Glomerular visceral epithelial cell (primary cell): ENCODE data around the gene PRIM2.
"Not testable (repeated sequence)": the region's sequence is repeated elsewhere in the genome, so short reads cannot be mapped to it uniquely, and the experiment has no call there.

ENCODE experiments used
- DNase-seq: peaks from one replicate; pipeline ENCODE4 v3.0.0-alpha.2; 2016; ENCODE audit errors: extremely low spot score

PRIM2 gene

GRCh38 chr6:57505251-57505650 is 187.8 kb downstream of the PRIM2 start:
- DNase-seq, result not testable (repeated sequence)

- DNase-seq, result not testable (repeated sequence)
Measured at GRCh38 chr6:57510390-57510789, 193.0 kb downstream of the PRIM2 start.

- not testable (repeated sequence) for DNase-seq
Measured at GRCh38 chr6:57515171-57515570, 197.7 kb downstream of the PRIM2 start.

- DNase-seq, result not testable (repeated sequence)
Measured at GRCh38 chr6:57515845-57516244, 198.4 kb downstream of the PRIM2 start.

- not testable (repeated sequence) for DNase-seq
Measured at GRCh38 chr6:57516776-57517175, 199.3 kb downstream of the PRIM2 start.

GRCh38 chr6:57519198-57519597 is 201.8 kb downstream of the PRIM2 start:
- not testable (repeated sequence) for DNase-seq

GRCh38 chr6:57521085-57521484 is 203.7 kb downstream of the PRIM2 start:
- not testable (repeated sequence) for DNase-seq

GRCh38 chr6:57523221-57523620 is 205.8 kb downstream of the PRIM2 start:
- not testable (repeated sequence) for DNase-seq

- not testable (repeated sequence) for DNase-seq
Measured at GRCh38 chr6:57529755-57530154, 212.3 kb downstream of the PRIM2 start.

GRCh38 chr6:57532660-57533059 is 215.2 kb downstream of the PRIM2 start:
- DNase-seq, result not testable (repeated sequence)

- DNase-seq, result peak; percentile 0
Measured at GRCh38 chr6:57535121-57535520, 217.7 kb downstream of the PRIM2 start.

GRCh38 chr6:57535994-57536393 is 218.6 kb downstream of the PRIM2 start:
- peak; percentile 17 for DNase-seq

GRCh38 chr6:57537916-57538315 is 220.5 kb downstream of the PRIM2 start:
- not testable (repeated sequence) for DNase-seq

- not testable (repeated sequence) for DNase-seq
Measured at GRCh38 chr6:57551961-57552360, 234.5 kb downstream of the PRIM2 start.

GRCh38 chr6:57557855-57558254 is 240.4 kb downstream of the PRIM2 start:
- not testable (repeated sequence) for DNase-seq

- DNase-seq, result not testable (repeated sequence)
Measured at GRCh38 chr6:57559170-57559569, 241.7 kb downstream of the PRIM2 start.

GRCh38 chr6:57562233-57562632 is 244.8 kb downstream of the PRIM2 start:
- not testable (repeated sequence) for DNase-seq

GRCh38 chr6:57572119-57572518 is 254.7 kb downstream of the PRIM2 start:
- DNase-seq, result not testable (repeated sequence)

- not testable (repeated sequence) for DNase-seq
Measured at GRCh38 chr6:57572844-57573243, 255.4 kb downstream of the PRIM2 start.

- DNase-seq, result not testable (repeated sequence)
Measured at GRCh38 chr6:57577023-57577422, 259.6 kb downstream of the PRIM2 start.

GRCh38 chr6:57579489-57579888 is 262.1 kb downstream of the PRIM2 start:
- DNase-seq, result not testable (repeated sequence)

- DNase-seq, result not testable (repeated sequence)
Measured at GRCh38 chr6:57581586-57581985, 264.2 kb downstream of the PRIM2 start.

GRCh38 chr6:57601105-57601504 is 283.7 kb downstream of the PRIM2 start:
- not testable (repeated sequence) for DNase-seq

- not testable (repeated sequence) for DNase-seq
Measured at GRCh38 chr6:57605303-57605702, 287.9 kb downstream of the PRIM2 start.
